ENCODE measurements around the gene JMJD1C.

The JMJD1C gene

DNA sequence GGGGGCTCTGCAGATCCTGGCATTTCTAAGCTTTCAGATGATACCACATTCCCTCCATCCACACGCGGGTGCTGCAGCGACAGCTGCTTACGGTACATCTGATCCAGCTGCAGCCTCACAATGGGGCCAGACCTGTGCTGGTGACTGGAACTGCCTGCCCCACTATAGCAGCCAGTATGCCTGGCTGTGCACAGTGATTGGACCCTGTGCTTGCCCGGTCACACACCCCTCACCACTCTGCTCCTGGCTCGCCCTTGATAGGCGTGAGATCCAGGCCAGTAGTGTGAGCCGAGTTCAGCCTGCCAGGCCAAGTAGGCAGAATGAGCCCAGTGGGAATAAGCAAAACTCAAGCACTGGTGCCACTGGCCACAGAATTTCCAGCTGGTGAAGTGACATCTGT lies 167.8 kb downstream of the JMJD1C start:
- CTCF ChIA-PET = interaction anchor here (0.6 kb wide), 2 partner anchors 21 to 118 kb away, joined by 3 to 4 read pairs; no protein-coding TSS in a partner anchor
- Histone ChIP-seq H3K36me3 (ENCODE audit: control insufficient read depth in 2 of 2, insufficient read depth in 1 of 2, low read length in 2 of 2) (no peaks in the 10 kb centered on the region), H3K27ac (ENCODE audit: extremely low read depth, low read depth, low read length) (no peak overlapping the region), H3K9me3 (ENCODE audit: control insufficient read depth, insufficient read depth, low read depth, low read length) (no peaks in the 10 kb centered on the region), H3K4me3 (ENCODE audit: low read depth, low read length) (no peak overlapping the region), H3K4me1 (ENCODE audit: control insufficient read depth, insufficient read depth, low read length) (no peaks in the 10 kb centered on the region)
- TF ChIP-seq ZFHX2 (tag by site-specific recombination; conservative IDR thresholded peaks at IDR 0.05) = no peak
- no peak for TF ChIP-seq MEIS1 (CRISPR knock-in tag; IDR thresholded peaks at IDR 0.05; ENCODE audit: borderline replicate concordance)
- no peak for TF ChIP-seq KLF9 (tag by site-specific recombination; IDR thresholded peaks at IDR 0.05; ENCODE audit: low read depth)
- TF ChIP-seq ZNF610 (tag by site-specific recombination; IDR thresholded peaks at IDR 0.05; ENCODE audit: borderline replicate concordance) = no peak
- no peak for TF ChIP-seq ZNF354C (tag by site-specific recombination; IDR thresholded peaks at IDR 0.05; ENCODE audit: borderline replicate concordance, low read depth)
- no peak for TF ChIP-seq ZNF175 (tag by site-specific recombination; IDR thresholded peaks at IDR 0.05)
- TF ChIP-seq ZBTB20 (tag by site-specific recombination; IDR thresholded peaks at IDR 0.05) = no peak
- no peak for TF ChIP-seq ZNF169 (tag by site-specific recombination; IDR thresholded peaks at IDR 0.05)
- TF ChIP-seq ZNF645 (tag by site-specific recombination; IDR thresholded peaks at IDR 0.05) = no peak
- no peak for TF ChIP-seq KLF8 (tag by site-specific recombination; IDR thresholded peaks at IDR 0.05)
- TF ChIP-seq, protein P1, sequence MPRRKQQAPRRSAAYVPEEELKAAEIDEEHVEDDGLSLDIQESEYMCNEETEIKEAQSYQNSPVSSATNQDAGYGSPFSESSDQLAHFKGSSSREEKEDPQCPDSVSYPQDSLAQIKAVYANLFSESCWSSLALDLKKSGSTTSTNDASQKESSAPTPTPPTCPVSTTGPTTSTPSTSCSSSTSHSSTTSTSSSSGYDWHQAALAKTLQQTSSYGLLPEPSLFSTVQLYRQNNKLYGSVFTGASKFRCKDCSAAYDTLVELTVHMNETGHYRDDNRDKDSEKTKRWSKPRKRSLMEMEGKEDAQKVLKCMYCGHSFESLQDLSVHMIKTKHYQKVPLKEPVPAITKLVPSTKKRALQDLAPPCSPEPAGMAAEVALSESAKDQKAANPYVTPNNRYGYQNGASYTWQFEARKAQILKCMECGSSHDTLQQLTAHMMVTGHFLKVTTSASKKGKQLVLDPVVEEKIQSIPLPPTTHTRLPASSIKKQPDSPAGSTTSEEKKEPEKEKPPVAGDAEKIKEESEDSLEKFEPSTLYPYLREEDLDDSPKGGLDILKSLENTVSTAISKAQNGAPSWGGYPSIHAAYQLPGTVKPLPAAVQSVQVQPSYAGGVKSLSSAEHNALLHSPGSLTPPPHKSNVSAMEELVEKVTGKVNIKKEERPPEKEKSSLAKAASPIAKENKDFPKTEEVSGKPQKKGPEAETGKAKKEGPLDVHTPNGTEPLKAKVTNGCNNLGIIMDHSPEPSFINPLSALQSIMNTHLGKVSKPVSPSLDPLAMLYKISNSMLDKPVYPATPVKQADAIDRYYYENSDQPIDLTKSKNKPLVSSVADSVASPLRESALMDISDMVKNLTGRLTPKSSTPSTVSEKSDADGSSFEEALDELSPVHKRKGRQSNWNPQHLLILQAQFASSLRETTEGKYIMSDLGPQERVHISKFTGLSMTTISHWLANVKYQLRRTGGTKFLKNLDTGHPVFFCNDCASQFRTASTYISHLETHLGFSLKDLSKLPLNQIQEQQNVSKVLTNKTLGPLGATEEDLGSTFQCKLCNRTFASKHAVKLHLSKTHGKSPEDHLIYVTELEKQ (tag by site-specific recombination; IDR thresholded peaks at IDR 0.05; ENCODE audit: borderline replicate concordance) = no peak
- no peak for TF ChIP-seq ATF2 (tag by site-specific recombination; IDR thresholded peaks at IDR 0.05; ENCODE audit: low read depth)
- TF ChIP-seq ZNF785 (tag by site-specific recombination; IDR thresholded peaks at IDR 0.05) = no peak
- no peak for TF ChIP-seq GLIS2 (tag by site-specific recombination; IDR thresholded peaks at IDR 0.05)
- TF ChIP-seq PRDM6 (tag by site-specific recombination; IDR thresholded peaks at IDR 0.05) = no peak
- no peak for TF ChIP-seq KLF16 (tag by site-specific recombination; IDR thresholded peaks at IDR 0.05)
- TF ChIP-seq ZNF473 (tag by site-specific recombination; IDR thresholded peaks at IDR 0.05) = no peak
- POLR2A ChIA-PET = no interaction called here

GRCh38 chr10:63294781-63295180 lies 171.0 kb downstream of the JMJD1C start:
- Histone ChIP-seq H3K9me3 (ENCODE audit: control insufficient read depth, insufficient read depth, low read depth, low read length) (no peaks in the 10 kb centered on the region), H3K27ac (ENCODE audit: extremely low read depth, low read depth, low read length) (no peak overlapping the region), H3K36me3 (ENCODE audit: control insufficient read depth in 2 of 2, insufficient read depth in 1 of 2, low read length in 2 of 2) (no peaks in the 10 kb centered on the region), H3K4me3 (ENCODE audit: low read depth, low read length) (no peak overlapping the region), H3K4me1 (ENCODE audit: control insufficient read depth, insufficient read depth, low read length) (no peaks in the 10 kb centered on the region)
- CTCF ChIA-PET = no interaction called here
- POLR2A ChIA-PET = no interaction called here
- TF ChIP-seq OVOL3 (tag by site-specific recombination; IDR thresholded peaks at IDR 0.05) (no peak), TCF7L2 (IDR thresholded peaks at IDR 0.05; ENCODE audit: borderline replicate concordance, low read depth, low read length) (no peak), ZNF121 (tag by site-specific recombination; IDR thresholded peaks at IDR 0.05) (no peak), SP7 (tag by site-specific recombination; IDR thresholded peaks at IDR 0.05) (no peak)
- TF ChIP-seq, protein P2, sequence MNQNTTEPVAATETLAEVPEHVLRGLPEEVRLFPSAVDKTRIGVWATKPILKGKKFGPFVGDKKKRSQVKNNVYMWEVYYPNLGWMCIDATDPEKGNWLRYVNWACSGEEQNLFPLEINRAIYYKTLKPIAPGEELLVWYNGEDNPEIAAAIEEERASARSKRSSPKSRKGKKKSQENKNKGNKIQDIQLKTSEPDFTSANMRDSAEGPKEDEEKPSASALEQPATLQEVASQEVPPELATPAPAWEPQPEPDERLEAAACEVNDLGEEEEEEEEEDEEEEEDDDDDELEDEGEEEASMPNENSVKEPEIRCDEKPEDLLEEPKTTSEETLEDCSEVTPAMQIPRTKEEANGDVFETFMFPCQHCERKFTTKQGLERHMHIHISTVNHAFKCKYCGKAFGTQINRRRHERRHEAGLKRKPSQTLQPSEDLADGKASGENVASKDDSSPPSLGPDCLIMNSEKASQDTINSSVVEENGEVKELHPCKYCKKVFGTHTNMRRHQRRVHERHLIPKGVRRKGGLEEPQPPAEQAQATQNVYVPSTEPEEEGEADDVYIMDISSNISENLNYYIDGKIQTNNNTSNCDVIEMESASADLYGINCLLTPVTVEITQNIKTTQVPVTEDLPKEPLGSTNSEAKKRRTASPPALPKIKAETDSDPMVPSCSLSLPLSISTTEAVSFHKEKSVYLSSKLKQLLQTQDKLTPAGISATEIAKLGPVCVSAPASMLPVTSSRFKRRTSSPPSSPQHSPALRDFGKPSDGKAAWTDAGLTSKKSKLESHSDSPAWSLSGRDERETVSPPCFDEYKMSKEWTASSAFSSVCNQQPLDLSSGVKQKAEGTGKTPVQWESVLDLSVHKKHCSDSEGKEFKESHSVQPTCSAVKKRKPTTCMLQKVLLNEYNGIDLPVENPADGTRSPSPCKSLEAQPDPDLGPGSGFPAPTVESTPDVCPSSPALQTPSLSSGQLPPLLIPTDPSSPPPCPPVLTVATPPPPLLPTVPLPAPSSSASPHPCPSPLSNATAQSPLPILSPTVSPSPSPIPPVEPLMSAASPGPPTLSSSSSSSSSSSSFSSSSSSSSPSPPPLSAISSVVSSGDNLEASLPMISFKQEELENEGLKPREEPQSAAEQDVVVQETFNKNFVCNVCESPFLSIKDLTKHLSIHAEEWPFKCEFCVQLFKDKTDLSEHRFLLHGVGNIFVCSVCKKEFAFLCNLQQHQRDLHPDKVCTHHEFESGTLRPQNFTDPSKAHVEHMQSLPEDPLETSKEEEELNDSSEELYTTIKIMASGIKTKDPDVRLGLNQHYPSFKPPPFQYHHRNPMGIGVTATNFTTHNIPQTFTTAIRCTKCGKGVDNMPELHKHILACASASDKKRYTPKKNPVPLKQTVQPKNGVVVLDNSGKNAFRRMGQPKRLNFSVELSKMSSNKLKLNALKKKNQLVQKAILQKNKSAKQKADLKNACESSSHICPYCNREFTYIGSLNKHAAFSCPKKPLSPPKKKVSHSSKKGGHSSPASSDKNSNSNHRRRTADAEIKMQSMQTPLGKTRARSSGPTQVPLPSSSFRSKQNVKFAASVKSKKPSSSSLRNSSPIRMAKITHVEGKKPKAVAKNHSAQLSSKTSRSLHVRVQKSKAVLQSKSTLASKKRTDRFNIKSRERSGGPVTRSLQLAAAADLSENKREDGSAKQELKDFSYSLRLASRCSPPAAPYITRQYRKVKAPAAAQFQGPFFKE (tag by site-specific recombination; IDR thresholded peaks at IDR 0.05; ENCODE audit: borderline replicate concordance) = no peak

Data from HEK293 (cell line).